Measurements from ENCODE around the gene VTCN1. TPM values are rescaled to one million over a fixed set of nuclear protein-coding genes. Genes with fewer than 3 reads are reported as not detected.
"Not testable (repeated sequence)": the region's sequence is repeated elsewhere in the genome, so short reads cannot be mapped to it uniquely, and the experiment has no call there.

VTCN1 gene
- total RNA-seq, 1 experiment from 2014 or later: not detected

DNA sequence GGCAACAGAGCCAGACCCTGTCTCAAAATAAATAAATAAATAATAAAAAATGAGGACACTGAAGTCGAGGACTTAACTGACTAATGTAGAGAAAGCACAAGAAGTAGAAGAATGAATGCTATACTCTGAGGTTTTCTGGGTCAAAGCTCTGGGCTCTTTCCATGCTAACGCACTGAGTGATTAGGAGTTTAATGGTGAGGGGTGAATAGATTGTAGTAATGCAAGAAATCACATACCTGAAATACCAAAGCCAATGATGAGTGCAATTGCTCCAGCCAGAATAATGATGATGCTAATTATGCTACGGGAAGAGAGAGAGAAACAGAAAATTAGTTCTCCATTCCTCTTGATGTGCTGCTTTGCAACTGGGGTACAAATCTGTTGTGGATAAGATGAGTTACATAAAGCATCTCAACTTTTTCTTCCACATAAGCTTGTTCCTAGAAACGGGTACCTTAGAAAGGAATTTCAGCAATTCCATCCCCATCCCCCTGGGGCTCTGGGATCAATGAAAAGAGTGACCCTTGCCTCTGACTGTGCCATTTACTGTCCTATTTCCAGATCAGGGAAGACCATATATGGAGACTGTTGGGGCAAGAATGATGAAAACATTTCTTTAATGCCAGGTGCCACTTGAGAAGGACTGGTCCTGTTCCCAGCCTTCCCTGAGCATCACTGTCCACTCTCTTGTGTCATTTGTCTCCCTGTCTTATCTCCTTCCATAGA, 40.7 kb downstream of the VTCN1 start:
- DNase-seq (ENCODE audit: extremely low read depth, low read depth): no peak

DNA sequence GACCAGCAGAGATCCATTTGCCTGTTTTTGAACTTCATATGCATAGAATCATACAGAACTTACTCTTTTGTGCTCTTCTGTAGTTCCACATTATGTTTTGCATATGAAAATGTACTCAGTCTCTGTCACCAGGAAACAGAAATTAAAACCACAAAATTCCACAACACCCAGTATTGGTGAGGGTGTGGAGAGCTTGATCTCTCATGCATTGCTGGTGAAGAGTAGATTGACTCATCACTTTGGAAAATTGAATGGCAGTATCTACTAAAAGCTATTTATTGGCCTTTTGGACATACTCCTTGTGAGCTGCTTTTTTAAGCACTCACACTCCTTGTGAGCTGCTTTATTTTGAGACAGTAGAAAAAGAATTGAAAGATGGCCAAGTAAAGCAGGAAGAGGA, 43.3 kb downstream of the VTCN1 start:
- no peak for DNase-seq (ENCODE audit: extremely low read depth, low read depth)

DNA sequence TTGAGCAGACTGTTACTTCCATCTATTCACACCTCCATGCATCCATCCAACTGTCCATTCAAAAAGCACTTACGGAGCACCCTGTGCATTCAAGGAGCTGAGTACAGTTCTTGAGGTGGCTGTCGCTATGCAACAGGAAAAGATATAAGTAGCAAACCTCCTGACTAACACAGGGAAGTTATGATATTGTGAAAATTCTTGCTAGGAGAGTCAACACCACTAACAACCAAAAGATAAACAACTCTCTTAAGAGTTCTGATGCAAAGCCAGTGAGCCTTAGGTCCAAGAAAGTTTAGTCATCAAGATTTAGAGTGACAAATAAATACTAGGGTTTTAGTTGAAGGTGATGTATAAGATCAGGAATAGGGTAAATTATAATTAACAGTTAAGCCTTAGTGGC, 44.7 kb downstream of the VTCN1 start:
- no peak for DNase-seq (ENCODE audit: extremely low read depth, low read depth)

- DNase-seq (ENCODE audit: extremely low read depth, low read depth): no peak
Measured at GRCh38 chr1:117164209-117164608, 46.5 kb downstream of the VTCN1 start.

DNA sequence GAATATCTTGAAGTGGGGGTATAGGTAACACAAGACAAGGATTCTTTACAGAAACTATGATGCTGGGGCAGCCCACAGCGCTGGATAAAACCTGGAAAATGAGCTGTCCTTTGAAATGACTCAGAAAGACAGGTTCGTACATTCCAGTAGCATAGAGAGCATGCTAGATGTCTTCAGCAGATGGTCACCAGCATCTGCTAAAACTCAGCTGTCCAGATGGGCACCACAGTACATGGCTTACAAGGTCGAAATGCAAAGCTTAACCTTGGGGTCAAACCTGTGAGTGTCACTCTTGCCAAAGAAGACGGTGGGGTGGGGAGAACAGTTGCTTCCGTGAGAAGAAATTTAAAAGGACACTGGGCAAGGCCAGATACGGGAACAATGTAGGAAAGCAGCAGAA, 47.9 kb downstream of the VTCN1 start:
- no peak for DNase-seq (ENCODE audit: extremely low read depth, low read depth)

DNA sequence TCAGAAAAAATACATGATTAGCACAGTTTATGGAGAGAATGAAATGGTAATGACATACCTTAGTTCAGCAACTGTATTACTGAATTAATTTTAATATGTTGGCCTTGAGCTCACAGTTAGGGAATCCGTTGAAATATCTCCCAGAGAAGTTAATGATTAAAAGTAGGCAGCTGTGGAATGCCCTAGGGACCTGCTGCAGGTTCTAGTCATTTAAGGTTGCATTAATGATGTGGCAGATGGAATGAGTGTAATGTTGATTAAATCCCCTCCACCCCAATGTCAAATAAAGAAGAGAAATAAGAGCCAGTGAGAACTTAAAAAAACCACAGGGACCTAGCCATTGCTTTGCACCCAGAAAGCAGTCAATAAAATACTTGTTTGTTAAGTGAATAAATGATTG, 48.8 kb downstream of the VTCN1 start:
- no peak for DNase-seq (ENCODE audit: extremely low read depth, low read depth)

- not testable (repeated sequence) for DNase-seq (ENCODE audit: extremely low read depth, low read depth)
Measured at GRCh38 chr1:117151305-117151704, 59.4 kb downstream of the VTCN1 start.

GRCh38 chr1:117150316-117150715, 60.4 kb downstream of the VTCN1 start:
- DNase-seq (ENCODE audit: extremely low read depth, low read depth): no peak

- peak; percentile 33 for DNase-seq (ENCODE audit: extremely low read depth, low read depth)
Measured at GRCh38 chr1:117147856-117148588, 62.7 kb downstream of the VTCN1 start.

DNA sequence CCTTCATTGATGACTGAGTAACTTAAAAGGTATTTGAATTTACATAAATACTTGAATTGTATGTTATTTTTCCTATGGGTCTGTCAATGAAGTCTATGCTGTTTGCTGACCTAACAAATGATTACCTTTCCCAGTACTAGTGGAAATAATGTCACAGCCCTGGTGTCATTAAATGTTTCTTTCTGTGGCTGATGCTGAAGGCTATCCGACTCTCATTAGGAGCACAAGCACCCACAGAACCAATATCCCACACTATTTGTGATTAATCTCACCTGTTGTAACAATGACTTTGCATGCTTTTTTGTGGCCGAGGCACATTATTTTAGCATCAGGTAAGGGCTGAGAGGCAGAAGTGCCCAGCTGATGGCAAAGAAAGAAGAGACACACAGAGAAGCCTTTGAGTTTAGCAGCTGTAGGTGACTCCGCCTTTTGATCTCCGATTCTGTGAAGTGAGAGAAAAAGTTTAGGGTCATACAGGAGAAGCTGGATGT, 63.3 kb downstream of the VTCN1 start:
- no peak for DNase-seq (ENCODE audit: extremely low read depth, low read depth)

- DNase-seq (ENCODE audit: extremely low read depth, low read depth): peak; percentile 40
Measured at GRCh38 chr1:117146575-117147340, 64.0 kb downstream of the VTCN1 start.

GRCh38 chr1:117146072-117146471, 64.7 kb downstream of the VTCN1 start:
- no peak for DNase-seq (ENCODE audit: extremely low read depth, low read depth)

DNA sequence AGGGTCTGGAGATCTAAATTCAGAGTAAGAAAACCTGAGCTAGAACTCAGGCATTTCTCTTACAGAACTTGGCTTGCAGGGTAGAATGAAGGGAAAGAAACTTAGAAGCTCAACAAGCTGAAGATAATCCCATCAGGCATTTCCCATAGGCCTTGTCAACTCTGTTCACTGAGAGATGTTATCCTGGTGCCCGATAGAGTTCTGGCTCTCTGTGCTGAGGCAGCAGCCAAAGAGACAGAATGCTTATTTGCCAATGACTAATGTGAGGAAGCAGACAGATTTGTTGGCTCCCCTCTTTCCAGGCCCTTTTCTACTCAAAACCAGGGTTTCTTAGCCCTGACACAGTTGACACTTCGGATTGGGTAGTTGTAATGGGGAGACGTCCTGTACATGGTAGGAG, 66.9 kb downstream of the VTCN1 start:
- no peak for DNase-seq (ENCODE audit: extremely low read depth, low read depth)

- no peak for DNase-seq (ENCODE audit: extremely low read depth, low read depth)
Measured at GRCh38 chr1:117143172-117143571, 67.6 kb downstream of the VTCN1 start.

GRCh38 chr1:117142200-117142599, 68.5 kb downstream of the VTCN1 start:
- DNase-seq (ENCODE audit: extremely low read depth, low read depth): no peak

DNA sequence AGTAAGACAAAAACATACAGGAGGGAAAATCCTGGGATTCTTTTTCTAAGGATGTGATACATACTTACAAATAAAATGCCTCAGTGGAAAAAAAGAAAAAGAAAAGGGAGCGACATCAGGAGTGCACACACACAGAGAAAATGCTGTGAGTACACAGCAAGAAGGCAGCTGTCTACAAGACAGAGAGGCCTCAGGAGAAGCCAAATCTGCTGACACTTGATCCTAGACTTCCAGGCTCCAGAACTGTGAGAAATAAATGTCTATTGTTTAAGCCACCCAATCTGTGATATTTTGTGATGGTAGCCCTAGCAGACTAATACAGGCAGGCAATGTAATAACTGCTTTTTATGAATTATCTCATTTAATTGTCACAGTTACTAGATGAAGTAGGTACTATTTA, 72.2 kb downstream of the VTCN1 start:
- no peak for DNase-seq (ENCODE audit: extremely low read depth, low read depth)

GRCh38 chr1:117138106-117138505, 72.6 kb downstream of the VTCN1 start:
- DNase-seq (ENCODE audit: extremely low read depth, low read depth): no peak

DNA sequence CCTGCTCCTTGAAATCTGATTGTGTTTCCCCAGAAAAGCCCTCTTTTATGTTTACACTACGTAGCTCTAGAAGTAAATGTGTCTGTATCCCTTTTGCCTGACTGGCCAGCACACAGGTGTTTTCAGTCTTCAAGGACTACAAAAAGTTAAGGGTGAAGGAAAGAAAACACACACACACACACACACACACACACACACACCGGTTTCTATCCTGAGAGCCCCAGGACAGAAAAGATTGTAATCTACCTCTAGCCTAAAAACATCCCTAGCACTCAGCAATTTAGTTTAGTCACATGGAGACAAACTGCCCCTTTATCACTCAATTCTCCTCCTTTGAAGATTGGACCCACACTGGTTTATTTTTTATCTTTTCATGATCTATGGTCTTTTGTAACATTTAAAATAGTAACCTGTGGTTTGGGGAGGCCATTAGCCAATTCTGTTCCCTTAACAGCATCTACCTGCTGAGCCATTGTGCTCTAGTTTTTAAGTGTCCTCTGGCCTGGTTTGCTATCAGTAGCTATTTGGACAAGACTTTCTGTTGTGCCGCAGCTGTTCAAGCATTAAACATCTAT, 73.4 kb downstream of the VTCN1 start:
- DNase-seq (ENCODE audit: extremely low read depth, low read depth): no peak

GRCh38 chr1:117136749-117137148, 74.0 kb downstream of the VTCN1 start:
- DNase-seq (ENCODE audit: extremely low read depth, low read depth): no peak

- no peak for DNase-seq (ENCODE audit: extremely low read depth, low read depth)
Measured at GRCh38 chr1:117135329-117135728, 75.4 kb downstream of the VTCN1 start.

GRCh38 chr1:117130526-117130925, 80.2 kb downstream of the VTCN1 start:
- DNase-seq (ENCODE audit: extremely low read depth, low read depth): no peak
